Measurements from ENCODE around the gene NTN1.

The NTN1 gene

DNA sequence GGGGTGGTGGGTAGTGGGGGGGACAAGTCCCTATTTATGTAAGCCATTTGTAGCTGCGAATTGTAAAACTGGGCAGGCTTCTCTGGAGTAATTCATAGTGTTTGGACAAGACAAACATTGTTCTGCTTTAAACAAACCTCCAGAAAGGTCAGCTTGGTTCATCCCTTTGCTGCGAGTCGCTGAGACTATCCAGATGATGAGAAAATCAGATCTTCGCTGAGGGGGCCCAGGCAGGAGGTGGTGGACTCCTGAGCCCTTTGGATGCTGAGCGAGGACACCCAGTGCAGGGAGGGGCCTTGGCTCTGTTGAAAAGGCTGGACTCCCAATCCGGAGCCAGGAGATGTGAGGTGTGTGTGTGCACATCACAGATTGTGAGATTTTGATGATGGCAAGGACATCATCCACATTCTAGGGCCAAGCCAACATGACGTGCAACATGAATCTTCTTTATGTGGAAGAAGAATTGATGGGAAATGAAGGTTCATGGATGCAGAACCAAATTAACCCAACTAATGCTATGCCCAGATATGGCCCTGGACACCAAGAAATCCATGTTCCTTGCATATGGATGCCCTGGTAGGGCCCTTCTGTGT, 15.0 kb upstream of the NTN1 start:
- no peak for DNase-seq

DNA sequence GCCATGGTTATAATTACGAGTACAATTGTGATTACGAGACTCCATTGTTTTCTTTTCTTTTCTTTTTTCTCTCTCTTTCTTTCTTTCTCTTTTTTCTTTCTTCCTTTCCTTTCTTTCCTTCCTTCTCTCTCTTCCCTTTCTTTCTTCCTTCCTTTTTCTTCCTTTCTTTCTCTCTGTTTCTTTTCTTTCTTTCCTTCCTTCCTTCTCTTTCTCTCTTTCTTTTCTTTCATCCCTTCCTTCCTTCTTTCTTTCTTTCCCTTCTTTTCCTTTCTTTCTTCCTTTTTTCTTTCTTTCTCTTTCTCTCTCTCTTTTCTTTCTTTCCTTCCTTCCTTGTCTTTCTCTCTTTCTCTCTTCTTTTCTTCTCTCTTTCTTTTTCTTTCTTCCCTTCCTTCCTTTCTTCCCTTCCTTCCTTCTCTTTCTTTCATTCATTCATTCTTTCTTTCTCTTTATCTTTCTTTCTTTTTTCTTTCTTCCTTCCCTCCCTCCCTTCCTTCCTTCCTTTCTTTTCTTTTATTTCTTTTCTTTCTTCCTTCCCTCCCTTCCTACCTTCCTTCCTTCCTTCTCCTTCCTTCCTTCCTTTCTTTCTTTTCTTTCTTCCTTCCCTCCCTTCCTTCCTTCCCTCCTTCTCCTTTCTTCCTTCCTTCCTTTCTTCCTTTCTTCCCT, 14.1 kb upstream of the NTN1 start:
- DNase-seq, result no peak

DNA sequence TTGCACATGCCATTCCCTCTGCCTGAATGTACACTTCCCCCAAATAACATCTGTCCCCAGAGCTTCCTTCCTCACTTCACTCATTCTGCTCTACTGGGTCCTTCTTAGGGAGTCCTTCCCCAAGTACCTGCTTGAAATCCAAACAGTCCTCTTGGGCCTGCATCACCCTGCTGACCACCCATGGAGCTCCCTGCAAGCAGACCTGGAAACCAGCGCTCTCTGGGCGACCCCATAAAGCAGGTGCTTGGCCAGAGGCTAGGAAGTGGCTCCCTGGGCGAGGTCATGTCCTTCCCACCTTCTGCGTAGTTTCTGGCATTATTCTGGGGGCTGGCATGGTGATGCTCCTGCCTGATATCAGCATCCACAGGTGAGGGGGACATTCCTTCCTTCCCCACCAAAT, 12.2 kb upstream of the NTN1 start:
- DNase-seq, result no peak

DNA sequence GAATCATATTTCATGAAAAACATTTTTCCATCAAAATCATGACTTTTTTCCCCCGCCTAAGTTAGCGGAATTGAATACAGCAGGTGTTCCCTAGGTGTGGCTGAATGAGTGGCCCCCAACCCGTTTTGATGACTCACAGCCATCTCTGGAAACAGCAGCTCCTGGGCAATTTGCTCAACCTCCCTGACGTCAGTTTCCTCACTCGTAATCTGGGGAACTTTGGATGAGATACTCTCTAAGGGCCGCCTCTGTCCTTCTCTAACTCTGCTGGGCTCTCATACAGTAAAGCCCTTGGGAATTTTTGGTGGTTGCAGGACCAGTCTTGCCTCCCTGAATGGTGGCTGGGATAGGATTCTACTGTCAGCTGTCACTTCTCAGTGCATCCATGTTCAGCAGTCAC, 11.6 kb upstream of the NTN1 start:
- no peak for DNase-seq

DNA sequence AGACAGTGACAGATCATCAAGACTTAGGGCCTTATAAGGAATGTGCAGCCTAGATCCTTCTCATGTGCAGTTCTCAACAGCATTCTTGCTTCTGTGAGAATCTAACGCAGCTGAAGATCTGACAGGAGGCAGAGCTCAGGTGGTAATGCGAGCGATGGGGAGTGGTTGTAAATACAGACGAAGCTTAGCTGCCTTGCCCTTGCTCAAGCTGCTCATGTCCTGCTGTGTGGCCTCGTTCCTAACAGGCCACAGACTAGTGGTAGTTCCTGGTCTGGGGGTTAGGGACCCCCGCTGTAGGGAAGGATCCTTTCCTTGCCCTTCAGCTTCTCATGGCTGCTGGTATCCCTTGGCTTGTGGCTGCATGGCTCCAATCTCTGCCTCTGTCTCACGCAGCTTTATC, 10.3 kb upstream of the NTN1 start:
- no peak for DNase-seq

DNA sequence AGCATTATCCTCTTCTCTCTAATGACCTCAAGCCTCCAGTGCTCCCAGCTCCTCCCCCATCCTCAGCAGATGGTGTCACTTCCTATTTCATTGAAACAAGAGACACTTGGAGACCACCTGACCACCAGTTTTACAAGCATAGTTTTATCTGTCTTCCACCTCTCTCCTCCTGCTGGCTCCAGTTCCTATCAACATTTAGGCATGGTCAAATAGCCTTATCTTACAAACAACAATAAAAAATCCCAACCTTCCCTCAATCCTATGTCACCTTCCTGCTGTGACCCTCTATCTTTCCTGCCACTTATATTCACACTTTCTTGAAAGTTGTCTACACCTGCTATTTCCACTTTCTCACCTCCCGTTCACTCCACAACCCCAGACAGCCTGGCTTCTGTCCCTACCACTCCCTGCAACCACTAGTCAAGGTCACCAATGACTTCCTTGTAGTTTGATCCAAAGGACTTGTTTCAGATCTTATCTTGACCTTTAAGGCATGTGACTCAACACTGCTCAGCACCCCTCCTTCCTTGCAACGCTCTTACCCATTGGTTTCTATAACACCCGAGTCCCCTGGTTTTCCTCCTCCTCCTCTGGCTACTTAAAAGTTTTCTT, 4.3 kb upstream of the NTN1 start:
- DNase-seq, result no peak

DNA sequence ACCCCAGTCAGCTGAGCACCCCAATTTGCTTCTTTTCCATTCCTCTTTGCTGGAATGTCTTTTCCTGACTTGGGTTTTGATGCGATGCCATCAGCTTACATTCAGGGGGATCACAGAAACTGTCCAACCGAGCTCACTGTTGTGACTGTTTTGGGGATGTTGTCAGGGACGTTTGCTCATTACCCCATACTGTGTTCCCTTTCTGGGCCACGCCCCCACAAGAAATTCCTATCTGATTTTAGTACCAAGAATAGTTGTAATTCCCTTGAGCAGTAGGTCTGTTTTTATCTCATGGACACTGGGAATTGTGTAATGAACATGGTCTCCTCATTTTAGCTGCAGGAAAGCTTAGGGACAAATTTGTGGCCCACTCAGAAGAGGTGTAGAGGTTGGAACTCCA, 2.6 kb upstream of the NTN1 start:
- no peak for DNase-seq

DNA sequence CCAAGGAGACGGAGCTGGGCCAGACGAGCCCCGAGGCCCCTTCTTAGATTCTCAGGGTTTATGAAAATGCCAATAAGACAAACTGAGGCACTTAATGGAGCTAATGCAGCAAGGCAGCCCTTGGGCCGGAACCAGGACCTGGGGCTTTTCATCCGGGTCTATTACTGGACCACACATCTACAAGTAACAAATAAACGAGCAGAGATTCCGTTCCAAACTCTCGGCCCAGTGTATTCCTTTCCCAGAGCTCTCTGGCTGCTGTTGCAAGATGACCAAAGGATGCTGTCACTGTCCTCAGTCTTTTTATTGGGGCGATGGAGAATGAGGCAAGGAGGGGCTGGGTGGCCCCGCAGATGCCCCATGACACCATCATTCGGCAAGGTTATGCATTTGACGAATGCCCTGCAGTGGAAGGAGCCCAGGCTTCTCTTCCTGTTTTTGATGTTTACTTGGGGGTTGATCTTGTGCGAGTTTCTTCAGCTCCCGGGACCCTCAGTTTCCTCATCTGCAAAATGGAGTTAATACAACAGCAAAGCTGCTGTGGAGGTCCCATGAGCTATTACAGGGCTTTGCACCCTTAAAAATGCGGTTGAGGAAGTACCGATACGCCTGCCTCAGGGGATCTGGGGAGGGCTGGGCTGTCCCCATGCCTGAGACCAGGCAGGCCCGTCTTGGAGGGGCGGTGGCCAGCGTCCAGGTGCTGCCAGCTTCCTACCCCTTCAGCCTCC, 1.1 kb upstream of the NTN1 start:
- DNase-seq, result no peak

DNA sequence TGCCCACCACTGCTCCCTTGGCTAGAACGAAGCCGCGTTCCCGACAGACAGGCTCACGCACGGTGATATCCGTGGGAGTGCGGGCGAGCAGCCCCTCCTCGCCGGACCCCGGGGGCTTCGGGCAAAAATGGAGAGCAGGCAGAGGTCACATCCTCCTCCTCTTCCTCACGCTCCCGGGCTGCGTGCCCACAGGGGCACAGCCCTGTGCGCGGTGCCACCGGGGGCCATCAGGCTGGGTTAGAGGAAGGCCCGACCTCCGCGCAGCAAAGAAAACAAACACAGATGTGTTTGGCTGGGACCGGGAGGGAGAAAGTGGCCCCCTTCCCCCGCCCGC, 519 bp upstream of the NTN1 start:
- DNase-seq, result no peak

DNA sequence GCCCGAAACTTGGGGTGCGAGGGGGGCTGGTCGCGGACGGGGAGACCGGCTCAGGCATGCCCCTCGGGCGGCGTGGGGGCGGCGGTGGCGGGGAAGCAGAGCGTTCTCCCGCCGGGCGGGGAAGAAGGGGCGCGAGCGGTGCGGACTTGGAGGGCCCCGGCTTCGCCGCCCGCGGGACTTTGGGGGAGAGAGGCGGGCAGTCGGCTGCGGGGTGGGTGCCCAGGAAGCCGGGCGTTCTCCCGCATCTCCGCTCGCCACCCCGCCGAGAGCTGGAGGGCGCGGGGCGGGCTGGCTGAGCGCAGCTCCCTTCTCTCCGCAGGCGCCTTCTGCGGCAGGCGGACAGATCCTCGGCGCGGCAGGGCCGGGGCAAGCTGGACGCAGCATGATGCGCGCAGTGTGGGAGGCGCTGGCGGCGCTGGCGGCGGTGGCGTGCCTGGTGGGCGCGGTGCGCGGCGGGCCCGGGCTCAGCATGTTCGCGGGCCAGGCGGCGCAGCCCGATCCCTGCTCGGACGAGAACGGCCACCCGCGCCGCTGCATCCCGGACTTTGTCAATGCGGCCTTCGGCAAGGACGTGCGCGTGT, 772 bp downstream of the NTN1 start:
- no peak for DNase-seq

DNA sequence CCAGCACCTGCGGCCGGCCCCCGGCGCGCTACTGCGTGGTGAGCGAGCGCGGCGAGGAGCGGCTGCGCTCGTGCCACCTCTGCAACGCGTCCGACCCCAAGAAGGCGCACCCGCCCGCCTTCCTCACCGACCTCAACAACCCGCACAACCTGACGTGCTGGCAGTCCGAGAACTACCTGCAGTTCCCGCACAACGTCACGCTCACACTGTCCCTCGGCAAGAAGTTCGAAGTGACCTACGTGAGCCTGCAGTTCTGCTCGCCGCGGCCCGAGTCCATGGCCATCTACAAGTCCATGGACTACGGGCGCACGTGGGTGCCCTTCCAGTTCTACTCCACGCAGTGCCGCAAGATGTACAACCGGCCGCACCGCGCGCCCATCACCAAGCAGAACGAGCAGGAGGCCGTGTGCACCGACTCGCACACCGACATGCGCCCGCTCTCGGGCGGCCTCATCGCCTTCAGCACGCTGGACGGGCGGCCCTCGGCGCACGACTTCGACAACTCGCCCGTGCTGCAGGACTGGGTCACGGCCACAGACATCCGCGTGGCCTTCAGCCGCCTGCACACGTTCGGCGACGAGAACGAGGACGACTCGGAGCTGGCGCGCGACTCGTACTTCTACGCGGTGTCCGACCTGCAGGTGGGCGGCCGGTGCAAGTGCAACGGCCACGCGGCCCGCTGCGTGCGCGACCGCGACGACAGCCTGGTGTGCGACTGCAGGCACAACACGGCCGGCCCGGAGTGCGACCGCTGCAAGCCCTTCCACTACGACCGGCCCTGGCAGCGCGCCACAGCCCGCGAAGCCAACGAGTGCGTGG, 1.5 kb downstream of the NTN1 start:
- DNase-seq, result peak in 1 of 5 donors; percentile 13

DNA sequence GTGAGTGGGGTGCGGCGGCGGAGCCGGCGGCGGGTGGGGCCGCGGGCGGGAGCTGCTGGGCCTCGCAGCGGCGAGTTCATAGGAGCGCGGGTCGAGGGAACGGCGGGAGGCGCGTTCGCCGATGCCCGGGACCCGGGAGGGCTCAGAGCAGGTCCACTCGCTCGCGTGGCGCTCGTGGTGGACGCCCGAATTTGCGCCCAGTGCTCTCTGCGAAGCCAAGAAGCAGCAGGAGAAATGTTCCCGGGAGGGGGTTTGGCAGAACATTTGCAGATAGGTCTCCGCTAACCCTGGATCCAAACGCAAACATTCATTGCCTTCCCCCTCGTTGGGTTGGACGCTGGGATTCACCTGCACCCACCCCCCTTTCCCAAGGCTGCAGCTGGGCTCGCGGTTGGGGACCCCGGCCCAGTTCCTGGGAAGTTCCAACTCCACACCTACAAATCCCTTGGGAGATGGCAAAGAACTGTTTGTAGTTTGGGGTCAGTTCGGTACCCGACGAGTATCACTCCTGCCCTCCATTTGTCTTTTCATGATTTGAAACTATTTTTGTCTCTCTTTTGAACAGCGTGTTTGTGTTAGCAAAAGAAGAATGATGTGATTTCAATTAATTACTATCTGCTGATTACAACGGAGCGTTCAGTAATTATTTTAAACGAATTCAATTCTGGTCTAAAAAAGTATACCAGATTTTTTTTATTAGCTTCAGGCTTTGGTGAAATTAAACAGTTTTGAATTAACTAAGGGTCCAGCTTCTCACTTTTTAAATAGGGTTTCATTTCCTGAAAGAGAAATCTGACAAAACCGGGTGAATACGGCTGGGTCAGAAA, 2.3 kb downstream of the NTN1 start:
- DNase-seq, result no peak

DNA sequence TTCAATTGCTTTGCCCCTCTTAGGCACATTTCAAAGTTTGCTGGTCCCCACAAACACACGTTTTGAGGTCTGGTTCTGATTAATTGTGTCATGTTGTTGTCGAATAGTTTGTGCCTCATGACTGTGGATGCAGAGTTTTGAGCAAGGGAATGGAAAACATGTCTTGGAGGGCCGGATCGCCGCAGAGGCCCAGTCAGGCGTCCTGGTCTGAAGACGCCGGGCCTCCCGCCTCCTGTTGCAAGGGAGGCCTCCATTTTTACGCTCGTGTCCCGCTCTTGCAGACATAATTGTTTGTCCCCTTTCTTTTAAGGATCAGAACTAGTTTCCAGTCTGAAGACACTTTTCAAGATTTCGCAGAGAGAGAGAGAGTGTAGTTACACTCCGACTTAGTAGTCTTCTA, 3.2 kb downstream of the NTN1 start:
- no peak for DNase-seq

DNA sequence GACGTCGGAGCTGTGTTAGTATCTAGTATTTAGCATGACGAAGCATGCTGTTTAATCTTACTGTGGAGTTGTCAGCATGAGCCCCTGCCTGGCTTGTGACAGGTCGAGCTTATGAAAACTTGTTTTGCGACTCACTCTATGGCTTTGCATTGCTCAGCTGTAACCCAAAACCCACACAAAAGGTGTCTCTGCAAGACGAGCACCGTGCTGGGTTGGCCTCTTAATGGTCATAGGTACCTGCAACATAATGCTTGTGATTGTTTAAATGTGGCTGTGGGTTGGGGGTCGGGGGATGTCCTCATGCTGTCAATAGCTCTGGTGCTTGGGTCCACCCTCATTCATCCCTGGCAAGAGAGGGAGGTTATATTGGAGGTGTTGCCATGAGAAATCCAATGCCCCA, 5.4 kb downstream of the NTN1 start:
- DNase-seq, result no peak

DNA sequence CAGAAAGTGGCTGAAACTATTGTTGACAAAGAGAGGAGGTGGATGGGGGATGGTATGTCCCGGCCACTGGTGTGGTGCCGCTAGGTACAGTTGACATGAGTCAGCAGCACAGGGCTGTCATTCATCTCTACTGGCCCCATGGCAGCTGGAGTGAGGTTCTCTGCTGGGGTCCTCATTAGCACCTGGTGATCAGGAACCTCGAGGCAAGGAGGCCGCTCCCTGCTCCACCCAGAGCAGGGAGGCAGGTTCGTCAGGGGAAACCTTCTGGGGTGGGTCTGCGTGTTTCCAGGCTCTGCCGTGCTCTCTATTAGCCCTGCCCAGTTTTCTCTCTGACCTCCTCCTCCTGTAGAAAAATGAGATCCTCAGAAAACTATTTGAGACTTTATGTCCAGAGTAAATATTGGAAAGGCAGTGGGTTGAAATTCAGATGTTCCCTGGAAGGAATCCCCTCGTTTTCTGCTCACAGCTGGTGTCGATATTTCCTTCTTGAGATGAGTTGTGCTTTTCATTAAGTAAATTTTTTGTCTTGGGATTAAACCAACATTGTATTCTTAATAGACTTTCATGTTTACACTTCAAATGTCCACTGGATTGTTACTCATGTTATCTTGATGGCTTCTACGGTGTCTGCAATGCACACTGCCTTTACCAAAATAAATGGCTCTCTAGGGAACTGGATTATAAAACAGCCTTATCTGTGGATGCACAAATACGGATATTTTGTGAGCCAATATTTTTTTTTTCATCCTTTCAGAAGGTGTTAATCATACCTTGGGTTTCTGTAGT, 7.1 kb downstream of the NTN1 start:
- no peak for DNase-seq

DNA sequence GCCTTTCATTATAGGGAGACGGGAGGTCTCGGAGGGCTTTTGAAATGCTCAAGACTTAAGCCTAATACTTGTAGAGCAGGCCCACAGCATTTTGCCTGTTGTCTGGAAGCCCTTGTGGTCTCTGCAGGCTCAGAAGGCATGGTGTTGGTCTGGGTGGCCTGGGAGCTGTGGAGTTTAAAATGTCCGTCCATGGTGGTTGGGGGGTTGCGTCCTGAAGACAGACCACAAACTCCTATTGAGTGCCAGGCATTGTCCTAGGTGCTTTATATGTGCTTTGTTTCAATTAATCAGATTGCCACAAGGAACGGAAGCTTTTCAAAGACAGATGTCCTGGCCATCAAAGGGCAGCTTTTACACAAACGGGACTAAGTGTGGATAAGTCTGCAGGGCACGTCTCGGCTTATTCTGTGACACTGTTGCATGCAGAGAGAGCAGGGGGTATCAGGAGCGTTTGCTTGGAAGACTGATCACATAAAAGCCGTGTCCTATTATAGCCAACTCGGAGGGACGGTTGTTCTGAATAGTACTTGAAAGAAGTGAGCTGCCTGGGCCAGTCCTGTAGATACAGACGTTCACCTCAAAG, 7.8 kb downstream of the NTN1 start:
- no peak for DNase-seq

DNA sequence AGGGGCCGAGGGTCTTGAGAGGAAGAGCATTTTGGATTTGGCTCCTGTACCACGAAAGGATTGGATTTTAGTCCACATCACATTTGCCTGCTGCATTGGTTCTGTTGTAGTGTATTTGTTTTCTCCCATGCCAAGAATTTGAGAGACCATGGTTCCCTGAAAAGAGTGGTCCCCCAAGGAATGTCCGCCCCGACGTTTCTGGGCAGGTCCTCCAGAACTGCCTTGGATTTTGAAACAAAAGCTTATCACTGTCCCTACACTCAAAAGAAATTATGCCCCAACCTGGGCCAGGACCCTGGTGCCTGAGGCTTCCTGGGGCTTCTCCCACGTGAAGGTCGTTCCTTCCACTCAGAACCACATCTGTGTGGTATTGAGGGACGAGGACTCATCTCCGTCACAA, 10.8 kb downstream of the NTN1 start:
- no peak for DNase-seq

DNA sequence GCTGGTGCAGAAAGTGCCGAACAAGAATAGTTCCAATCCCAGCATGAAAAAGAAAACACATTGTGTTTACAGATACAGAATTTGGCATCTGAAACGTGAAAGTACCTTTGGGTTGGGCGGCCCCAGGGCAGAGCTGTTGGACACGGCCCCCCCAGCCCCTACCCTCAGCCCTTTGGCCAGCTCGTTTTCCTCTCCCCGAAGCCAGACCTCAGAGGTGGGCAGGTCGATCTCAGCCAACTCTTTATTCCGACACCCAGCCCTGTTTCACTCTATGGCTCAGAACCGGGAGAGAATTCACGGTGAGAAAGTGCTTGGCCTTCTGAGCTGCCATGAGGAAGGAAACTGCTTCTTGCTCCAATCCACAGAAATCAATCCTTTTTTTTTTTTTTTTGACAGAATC, 11.3 kb downstream of the NTN1 start:
- no peak for DNase-seq

DNA sequence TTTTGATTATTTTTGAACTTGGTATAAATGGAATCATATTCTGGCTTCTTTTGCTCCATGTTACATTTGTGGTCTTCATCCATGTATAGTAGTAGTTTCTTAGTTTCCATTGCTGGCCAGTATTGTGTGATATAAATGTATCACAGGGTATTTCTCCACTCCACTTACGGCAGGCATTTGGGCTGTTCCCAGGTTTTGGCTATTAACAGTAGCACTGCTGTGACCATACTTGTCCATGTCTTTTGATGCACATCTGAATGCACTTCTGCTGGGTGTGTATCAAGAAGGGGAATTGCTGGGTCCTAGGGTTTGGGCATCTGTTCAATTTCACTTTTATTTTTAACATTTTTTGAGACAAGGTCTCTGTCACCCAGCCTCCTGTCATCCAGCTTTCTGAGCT, 13.9 kb downstream of the NTN1 start:
- no peak for DNase-seq

DNA sequence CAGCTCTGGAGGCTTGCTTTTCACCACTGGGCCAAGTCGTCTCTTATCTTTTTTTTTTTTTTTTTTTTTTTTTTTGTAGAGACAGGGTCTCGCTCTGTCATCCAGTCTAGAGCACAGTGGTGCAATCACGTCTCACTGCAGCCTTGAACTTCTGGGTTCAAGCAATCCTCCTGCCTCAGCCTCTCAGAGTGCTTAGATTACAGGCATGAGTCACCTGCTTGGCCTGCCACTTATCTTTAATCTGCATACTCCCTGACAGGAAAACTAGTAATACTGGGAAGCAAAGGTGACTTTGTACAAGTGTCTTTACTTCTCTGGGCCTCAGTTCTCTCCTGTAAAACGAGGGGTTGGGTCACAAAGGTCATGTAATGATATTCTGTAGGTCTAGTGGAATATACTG, 15.0 kb downstream of the NTN1 start:
- DNase-seq, result no peak

DNA sequence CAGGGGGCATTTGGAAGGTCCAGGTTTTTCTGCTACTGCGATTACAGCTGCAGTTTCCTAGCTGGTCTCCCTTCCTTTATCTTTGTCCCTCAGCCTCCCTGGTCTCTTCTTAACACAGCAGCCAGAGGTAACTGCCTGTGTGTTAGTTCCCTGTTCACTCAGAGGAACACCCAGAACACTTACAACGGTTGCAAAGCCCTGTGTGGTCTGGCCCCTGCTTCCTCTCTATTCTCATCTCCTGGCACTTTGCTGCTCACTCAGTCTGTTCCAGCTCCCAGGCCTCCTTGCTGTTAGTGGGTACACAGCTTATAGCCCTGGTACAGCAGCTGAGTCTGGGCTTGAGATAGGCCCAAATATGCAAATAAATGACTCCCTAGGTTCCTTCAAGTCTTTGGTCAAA, 16.4 kb downstream of the NTN1 start:
- DNase-seq, result no peak

Measured in T-helper 1 cell (primary cell).